ENCODE measurements around the gene PFKP. TPM values are rescaled to one million over a fixed set of nuclear protein-coding genes. Genes with fewer than 3 reads are reported as not detected.

Gene PFKP
- total RNA-seq, 1 donor from 2014 or later = 361 TPM

DNA sequence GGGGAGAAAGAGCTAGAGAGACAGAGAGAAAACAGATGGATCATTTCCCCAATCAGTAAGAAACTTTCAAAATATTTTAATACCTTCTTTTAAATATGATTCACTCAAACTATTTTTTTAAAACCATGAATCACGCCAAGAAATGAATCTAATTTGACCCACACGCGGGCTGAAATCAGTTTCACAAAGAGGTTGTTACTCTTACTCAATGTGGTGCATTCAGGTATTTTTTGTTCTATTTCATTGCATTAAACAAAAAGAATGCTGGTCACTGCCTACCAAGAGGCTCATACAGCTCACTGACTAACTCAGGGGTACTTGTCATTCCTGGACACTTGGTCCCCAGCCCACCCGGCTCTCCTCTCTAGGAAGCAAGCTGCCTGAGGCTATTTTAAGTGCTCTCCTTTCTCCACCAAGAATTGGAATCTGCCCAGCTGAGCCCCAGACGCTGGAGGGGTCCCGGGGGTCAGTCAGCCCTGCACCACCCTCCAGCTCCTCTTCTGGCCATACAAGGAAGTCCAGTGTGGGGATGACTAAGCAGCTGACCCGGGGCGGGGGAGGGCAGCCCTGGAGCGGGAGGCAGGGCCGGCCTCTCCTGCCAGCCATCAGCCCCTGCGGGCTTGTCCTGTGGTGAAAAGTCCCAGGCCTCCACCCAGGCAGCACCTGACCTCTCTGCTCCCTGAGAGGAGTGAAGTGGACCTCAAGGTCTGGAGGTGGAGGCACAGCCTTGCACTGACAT, 21.7 kb upstream of the PFKP start:
- Histone ChIP-seq H3K36me3 (ENCODE audit: insufficient read depth, low read length) (no peaks in the 10 kb centered on the region), H4K20me1 (ENCODE audit: insufficient read depth, low read length) (no peaks in the 10 kb centered on the region), H2AFZ (ENCODE audit: low read depth, low read length) (peak overlapping the region; percentile 21), H3K4me1 (ENCODE audit: insufficient read depth, low read length) (peaks cover 45% of the 10 kb centered on the region), H3K27ac (ENCODE audit: low read depth, low read length) (peak overlapping the region; percentile 89), H3K27me3 (ENCODE audit: insufficient read depth, low read length) (no peaks in the 10 kb centered on the region), H3K9me3 (ENCODE audit: insufficient read depth, low read depth, low read length) (no peaks in the 10 kb centered on the region), H3K79me2 (ENCODE audit: insufficient read depth, low read length) (no peaks in the 10 kb centered on the region), H3K4me2 (ENCODE audit: low read length) (peak overlapping the region; percentile 76), H3K4me3 (ENCODE audit: insufficient read depth, low read depth, low read length) (no peak overlapping the region), H3K9ac (ENCODE audit: low read length) (peak overlapping the region; percentile 69)
- no peaks in the 10 kb centered on the region for H3K27me3 Mint-ChIP-seq (ENCODE audit: low read depth, unreplicated experiment)
- TF ChIP-seq, protein P1, sequence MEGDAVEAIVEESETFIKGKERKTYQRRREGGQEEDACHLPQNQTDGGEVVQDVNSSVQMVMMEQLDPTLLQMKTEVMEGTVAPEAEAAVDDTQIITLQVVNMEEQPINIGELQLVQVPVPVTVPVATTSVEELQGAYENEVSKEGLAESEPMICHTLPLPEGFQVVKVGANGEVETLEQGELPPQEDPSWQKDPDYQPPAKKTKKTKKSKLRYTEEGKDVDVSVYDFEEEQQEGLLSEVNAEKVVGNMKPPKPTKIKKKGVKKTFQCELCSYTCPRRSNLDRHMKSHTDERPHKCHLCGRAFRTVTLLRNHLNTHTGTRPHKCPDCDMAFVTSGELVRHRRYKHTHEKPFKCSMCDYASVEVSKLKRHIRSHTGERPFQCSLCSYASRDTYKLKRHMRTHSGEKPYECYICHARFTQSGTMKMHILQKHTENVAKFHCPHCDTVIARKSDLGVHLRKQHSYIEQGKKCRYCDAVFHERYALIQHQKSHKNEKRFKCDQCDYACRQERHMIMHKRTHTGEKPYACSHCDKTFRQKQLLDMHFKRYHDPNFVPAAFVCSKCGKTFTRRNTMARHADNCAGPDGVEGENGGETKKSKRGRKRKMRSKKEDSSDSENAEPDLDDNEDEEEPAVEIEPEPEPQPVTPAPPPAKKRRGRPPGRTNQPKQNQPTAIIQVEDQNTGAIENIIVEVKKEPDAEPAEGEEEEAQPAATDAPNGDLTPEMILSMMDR (IDR thresholded peaks at IDR 0.05; ENCODE audit: insufficient read depth, low read depth, low read length) = peak; percentile 4
- TF ChIP-seq EZH2 (IDR thresholded peaks at IDR 0.05; ENCODE audit: insufficient read depth, low read length) = no peak
- H3K27ac Mint-ChIP-seq (ENCODE audit: unreplicated experiment) = peak overlapping the region; percentile 94
- H3K36me3 Mint-ChIP-seq (ENCODE audit: low read depth, unreplicated experiment) = no peaks in the 10 kb centered on the region
- peaks cover 39% of the 10 kb centered on the region for H3K4me1 Mint-ChIP-seq (ENCODE audit: low read depth, unreplicated experiment)
- H3K4me3 Mint-ChIP-seq (ENCODE audit: unreplicated experiment) = no peak overlapping the region
- FAIRE-seq = no peak
- H3K9me3 Mint-ChIP-seq (ENCODE audit: unreplicated experiment) = peaks cover 5% of the 10 kb centered on the region
- peak; percentile 89 for DNase-seq (ENCODE audit: low read depth)

GRCh38 chr10:3046210-3046779, 21.1 kb upstream of the PFKP start:
- no peaks in the 10 kb centered on the region for H3K36me3 ChIP-seq (ENCODE audit: insufficient read depth, low read length)
- Mint-ChIP-seq H3K9me3 (ENCODE audit: unreplicated experiment) (peaks cover 2% of the 10 kb centered on the region), H3K27ac (ENCODE audit: unreplicated experiment) (no peak overlapping the region)

More at GRCh38 chr10:3046210-3046779, 21.1 kb upstream of the PFKP start:
- Mint-ChIP-seq H3K27me3 (ENCODE audit: low read depth, unreplicated experiment) (no peaks in the 10 kb centered on the region), H3K36me3 (ENCODE audit: low read depth, unreplicated experiment) (no peaks in the 10 kb centered on the region), H3K4me1 (ENCODE audit: low read depth, unreplicated experiment) (peaks cover 39% of the 10 kb centered on the region), H3K4me3 (ENCODE audit: unreplicated experiment) (no peak overlapping the region)
- H3K4me2 ChIP-seq (ENCODE audit: low read length) = peak overlapping the region; percentile 76
- DNase-seq (ENCODE audit: low read depth) (no peak), FAIRE-seq (no peak)
- H3K4me3 ChIP-seq (ENCODE audit: insufficient read depth, low read depth, low read length) = no peak overlapping the region
- no peaks in the 10 kb centered on the region for H3K27me3 ChIP-seq (ENCODE audit: insufficient read depth, low read length)
- H3K79me2 ChIP-seq (ENCODE audit: insufficient read depth, low read length) = no peaks in the 10 kb centered on the region
- H3K27ac ChIP-seq (ENCODE audit: low read depth, low read length) = peak overlapping the region; percentile 89
- H4K20me1 ChIP-seq (ENCODE audit: insufficient read depth, low read length) = no peaks in the 10 kb centered on the region
- H3K9me3 ChIP-seq (ENCODE audit: insufficient read depth, low read depth, low read length) = no peaks in the 10 kb centered on the region
- peak overlapping the region; percentile 67 for H3K9ac ChIP-seq (ENCODE audit: low read length)
- peaks cover 45% of the 10 kb centered on the region for H3K4me1 ChIP-seq (ENCODE audit: insufficient read depth, low read length)
- TF ChIP-seq, protein P1 (IDR thresholded peaks at IDR 0.05; ENCODE audit: insufficient read depth, low read depth, low read length) = no peak
- TF ChIP-seq EZH2 (IDR thresholded peaks at IDR 0.05; ENCODE audit: insufficient read depth, low read length) = no peak
- H2AFZ ChIP-seq (ENCODE audit: low read depth, low read length) = peak overlapping the region; percentile 20

Data from astrocyte (in vitro differentiated cells and primary cell).